Smooth muscle cell of the brain vasculature (primary cell): ENCODE data around the gene MYPN.
"Not testable (repeated sequence)": the region's sequence is repeated elsewhere in the genome, so short reads cannot be mapped to it uniquely, and the experiment has no call there.

Experiments
- DNase-seq: peaks from one replicate; pipeline ENCODE4 v3.0.0-alpha.2; 2012; ENCODE audit warnings: low read depth, low spot score

The MYPN gene

DNA sequence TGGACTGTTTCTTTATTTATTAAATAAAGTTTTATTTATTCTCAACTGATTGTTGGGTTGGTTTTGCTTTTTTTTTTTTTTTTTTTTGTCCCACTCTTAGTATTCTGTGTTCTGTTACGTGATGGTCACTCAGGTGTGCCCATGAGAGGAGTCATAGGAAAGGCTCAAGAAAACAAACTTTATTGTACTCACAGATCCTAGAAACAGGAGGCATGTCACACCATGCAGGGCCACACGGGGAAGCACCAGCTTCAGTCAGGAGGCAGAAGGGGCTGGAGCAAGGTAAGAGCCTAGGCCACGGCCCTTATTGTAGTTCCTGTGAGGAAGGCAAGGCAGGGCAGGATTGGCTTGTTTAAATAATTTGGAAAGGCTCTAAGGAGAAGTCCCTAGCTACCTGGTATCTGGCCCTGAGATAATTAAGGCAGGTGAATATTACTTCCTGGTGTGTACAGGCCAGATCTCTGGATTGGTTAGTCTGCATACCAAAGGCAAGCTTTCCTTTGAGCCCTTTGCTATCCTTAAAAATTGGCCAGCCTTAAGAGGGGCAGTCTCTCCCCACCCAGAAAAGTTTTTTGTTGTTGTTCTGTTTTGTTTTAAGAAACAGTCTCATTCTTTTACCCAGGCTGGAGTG is 114.4 kb downstream of the MYPN start:
- no peak for DNase-seq

- DNase-seq = no peak
Measured at GRCh38 chr10:68224810-68225209, 115.5 kb downstream of the MYPN start.

DNA sequence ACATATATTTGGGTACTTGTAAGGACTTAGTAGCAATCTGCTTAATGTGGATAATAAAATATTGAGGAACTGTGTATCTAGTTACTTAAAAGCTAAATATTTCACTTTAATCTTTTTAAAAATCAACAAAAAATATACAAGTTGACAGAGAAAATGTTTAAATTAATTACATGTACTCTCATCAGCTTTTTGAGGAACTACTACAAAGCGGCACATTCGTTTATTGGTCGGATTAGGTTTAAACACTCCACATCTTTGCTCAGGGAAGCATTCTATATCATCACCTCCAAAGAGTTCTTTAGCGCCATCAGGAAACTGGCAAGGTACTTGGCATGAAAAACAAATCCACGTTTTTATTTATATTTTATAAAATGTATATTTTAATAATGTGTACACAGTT is 121.0 kb downstream of the MYPN start:
- no peak for DNase-seq

DNA sequence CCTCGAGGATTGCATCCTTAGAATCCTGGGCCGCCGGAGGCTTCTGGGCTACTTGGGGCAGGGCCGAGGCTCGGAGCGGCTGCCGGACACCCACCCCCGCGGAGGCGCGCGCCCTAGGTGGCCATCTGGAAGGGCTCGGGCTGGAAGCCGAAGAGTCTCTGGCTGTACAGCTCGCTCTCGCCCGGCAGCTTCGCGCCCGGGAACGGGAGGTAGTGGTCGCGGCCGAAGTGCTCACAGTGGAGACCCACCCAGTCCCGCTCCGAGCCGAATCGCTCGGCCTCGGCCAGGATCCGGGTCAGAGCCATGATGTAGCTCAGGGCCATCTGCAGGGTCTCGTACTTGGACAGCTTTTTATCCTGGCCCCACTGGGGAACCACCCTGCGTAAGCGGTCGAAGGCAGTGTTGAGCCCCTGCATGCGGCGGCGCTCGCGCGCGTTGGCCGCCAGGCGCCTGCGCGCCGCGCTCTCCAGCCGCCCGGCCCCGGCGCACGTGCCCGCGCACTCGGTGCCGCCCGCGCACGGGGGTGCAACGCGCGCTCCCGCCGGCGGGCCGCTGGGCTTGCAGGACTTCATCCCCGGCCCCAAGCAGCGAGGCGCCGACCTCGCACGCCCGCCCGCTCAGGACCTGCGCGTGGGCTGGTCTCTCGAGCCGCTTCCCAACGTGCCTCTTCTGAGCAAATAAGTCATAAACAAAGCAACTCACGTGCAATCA is 122.0 kb downstream of the MYPN start:
- DNase-seq = no peak

- no peak for DNase-seq
Measured at GRCh38 chr10:68231817-68232251, 122.5 kb downstream of the MYPN start, which contains the start of gene ATOH7. TSS of gene ATOH7 (minus strand) at chr10:68232113. CDS start at chr10:68231677, 436 bp downstream.

DNA sequence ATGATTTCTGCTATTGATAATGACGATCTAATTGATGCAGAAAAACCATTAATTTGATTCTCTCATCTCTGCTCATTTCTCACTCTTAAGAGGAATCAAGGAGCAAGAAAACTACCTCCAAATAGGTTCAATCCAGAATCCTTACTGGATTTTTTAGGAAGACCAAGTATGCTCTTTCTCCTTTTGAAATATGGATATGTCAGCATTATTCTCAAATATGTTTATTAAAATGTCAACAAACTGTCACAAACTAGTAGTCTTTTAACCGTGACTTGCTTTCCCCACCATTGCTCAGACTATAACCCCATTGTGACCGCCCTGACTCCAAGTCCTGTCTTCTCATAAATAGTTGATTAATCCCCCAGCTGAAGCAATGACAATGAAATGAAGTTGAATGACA is 123.8 kb downstream of the MYPN start:
- DNase-seq = no peak

DNA sequence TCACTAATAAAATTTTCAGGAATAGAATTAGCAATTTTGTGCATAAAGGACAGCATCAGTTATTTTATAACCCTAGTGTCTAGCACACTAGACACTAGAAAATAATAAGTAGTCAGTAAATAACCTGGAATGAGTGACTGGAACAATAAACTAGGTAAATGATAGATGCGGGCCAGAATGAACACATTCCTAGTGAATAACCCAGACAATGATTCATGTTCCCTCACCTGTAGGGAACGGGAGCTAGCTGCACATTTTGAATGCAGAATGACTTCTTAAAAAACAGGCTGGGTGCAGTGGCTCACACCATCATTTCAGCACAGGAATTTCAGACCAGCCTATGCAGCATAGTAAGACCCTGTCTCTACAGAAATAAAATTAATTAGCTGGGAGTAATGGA is 125.8 kb downstream of the MYPN start:
- no peak for DNase-seq

- DNase-seq = no peak
Measured at GRCh38 chr10:68235581-68235980, 126.3 kb downstream of the MYPN start.

DNA sequence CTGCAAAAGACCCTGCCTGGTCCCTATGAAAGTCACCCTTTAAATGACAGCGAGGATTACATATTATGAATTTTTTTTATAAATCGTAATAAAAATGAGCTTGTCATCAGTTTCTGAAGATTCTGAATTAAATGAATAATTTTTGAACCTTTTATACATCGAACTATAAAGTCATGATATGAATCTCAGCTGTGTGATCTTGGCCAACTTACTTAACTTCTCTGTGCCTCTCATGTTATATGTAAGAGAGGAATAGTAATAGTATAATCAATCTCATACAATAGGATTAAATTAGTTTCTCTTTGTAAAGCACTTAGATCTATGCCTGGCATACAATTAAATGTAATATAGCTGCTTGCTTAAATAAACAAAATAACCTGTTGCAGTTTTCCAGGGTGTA is 127.9 kb downstream of the MYPN start:
- no peak for DNase-seq

GRCh38 chr10:68238371-68238770 is 129.1 kb downstream of the MYPN start:
- DNase-seq = no peak

DNA sequence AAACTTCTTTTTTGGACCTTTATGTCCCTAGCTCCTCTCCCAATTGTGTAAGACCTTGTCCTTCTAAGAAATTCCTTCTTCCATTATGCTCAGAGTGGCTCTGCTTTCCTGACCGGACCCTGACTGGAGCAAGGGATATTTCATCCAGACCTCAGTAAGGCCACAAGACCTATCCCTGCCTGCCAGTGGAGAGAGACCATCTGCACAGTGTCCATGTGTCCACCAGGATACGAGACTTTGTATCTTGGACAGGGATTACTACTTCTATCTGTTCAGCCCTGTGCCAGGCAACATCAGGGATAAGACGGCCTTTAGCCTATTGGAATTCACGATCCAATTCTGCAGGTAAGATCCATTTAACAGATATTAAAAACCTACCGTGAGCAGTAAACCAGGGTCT is 129.8 kb downstream of the MYPN start:
- no peak for DNase-seq

DNA sequence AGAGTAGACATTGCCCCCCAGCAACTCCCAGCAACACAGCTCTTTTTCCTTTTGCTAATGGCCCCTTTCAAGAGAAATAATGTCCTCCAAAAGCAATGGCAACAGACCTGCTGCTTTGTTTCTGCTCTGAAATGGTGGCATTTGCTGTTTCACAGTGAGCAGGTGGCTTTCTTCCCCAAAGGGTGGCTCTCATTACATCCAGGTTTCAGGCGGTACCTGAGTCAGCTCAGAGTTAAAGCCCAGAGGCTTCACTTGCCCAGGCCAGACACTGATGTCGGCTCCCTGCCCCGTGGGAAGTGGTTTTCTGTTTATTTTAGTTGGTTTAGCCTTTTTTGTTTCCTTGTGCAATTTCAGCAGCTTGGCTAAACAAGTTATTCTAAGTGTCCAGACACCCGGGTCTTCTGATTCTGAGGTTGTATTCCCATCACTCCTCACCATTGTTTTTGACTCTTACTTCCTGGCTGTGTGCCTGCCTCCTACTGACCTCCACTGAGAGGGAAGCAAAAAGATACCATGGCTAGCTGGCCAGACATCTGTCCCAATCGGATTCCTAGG is 130.4 kb downstream of the MYPN start:
- no peak for DNase-seq

DNA sequence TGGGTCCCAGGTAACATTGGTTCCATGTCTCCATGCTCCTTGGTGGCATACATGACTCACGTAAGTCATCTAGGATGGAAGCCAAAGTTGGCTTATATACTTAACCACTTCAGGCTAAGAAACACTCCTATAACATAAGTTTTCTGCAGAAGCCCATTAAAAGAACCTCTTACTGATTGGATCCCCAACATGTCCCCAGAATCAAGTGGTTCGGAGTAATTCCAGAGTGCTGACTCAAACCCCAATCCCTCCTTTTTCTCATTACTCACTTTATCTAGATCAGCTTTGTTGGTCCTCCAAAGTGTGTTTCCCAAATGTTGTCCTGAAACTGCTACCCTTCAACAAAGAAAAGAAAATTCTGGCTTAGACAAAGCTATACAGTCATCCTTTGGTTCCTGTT is 132.8 kb downstream of the MYPN start:
- DNase-seq = no peak

- DNase-seq = not testable (repeated sequence)
Measured at GRCh38 chr10:68246397-68246796, 137.1 kb downstream of the MYPN start.

DNA sequence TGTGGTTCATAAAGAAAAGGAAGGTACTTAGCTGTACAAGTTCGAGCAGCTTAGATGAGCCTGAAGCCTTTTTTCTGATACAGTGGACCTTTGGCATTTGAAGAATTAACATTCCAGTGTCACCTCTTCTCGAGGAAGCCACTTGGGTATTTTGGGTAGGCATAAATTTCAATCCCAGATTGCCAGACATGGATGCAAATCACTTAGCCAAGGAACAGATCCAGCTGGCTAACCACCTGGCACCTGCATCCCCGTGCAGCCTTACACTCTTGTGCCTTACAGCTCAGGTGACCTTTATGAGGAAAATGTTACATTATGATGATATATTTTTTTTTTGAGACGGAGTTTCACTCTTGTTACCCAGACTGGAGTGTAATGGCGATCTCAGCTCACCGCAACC is 138.6 kb downstream of the MYPN start:
- no peak for DNase-seq

GRCh38 chr10:68249297-68249696 is 140.0 kb downstream of the MYPN start:
- DNase-seq = no peak

DNA sequence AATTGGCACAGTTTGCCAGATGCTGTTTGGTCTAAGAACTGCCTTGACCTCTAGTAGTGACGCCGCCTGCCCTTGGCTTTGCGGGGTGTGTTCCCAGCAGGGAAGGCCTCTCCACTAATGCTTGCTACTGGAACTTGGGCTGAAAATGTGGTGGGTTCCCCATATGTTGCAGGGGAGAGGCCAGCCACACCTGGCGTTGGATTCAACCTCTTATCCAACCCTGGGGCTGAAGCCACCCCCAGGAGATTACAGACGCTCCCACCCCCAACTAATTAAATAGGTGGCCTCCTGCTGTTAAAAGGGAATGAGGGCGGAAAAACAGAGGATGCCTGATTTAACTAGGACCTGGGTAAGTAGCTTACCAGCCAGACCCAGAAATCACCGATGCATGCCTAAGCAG is 141.9 kb downstream of the MYPN start:
- DNase-seq = no peak

GRCh38 chr10:68251625-68252495 is 142.6 kb downstream of the MYPN start:
- DNase-seq = no peak

GRCh38 chr10:68253346-68253745 is 144.1 kb downstream of the MYPN start:
- no peak for DNase-seq

DNA sequence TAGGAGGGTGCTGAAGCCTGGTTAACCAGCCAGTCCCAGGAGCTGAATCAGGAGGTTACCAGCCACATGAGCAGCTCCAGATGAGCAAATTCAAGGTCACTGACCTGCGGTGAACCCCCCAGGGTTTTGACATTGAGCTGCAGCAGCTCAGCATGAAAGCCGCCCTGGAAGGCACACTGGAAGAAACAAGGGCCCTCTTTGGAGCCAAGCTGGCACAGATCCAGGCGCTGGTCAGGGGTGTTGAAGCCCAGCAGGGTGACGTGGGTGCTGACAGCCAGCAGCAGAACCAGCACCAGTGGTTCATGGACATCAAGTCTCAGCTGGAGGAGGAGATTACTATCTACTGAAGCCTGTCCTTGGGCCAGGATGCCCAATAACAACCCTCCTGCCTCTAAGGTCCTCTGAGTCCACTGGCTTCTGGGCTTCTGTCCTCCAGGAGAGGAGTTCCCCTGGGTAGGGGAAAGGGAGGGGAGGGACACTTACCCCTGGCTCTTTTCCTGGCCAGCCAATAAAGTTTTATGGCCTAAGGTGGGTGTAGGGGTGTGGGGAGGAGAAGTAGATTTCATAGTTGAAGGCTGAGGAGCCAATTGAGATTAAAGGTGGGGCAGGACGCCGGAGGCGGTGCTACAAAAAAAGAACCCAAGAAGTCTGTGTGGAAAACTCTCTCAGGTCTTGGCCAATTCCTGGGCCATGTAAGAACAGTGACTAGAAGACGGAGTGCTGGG is 152.0 kb downstream of the MYPN start:
- DNase-seq = no peak
